GM03348 (cell line): Measurements from ENCODE around the gene ABLIM1.

Experiments used
- DNase-seq: peaks from one replicate; pipeline ENCODE4 v3.0.0; 2012; ENCODE audit warnings: low spot score

ABLIM1 gene

GRCh38 chr10:114577133-114577532 is 80.9 kb downstream of the ABLIM1 start:
- peak; percentile 70 for DNase-seq

DNA sequence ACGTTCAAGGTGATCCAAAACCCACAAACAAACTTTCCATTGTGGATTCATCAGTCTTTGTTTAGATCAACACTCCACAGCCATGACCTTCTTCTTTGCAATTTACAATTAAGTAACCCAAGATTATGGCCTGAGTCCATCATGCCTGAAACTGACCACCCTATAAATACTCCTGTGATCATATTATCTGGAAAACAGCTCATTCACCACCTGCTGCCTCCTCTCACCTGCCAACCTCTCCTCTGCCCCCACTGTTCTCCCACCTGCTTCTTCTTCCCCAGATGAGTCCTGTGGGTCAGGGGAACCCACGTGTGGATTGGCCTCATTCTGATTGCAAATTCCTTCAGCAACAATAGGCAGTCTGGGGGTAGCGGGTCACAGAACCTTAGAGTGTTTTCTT is 81.4 kb downstream of the ABLIM1 start:
- no peak for DNase-seq

GRCh38 chr10:114576132-114576487 is 82.0 kb downstream of the ABLIM1 start:
- DNase-seq = no peak

- no peak for DNase-seq
Measured at GRCh38 chr10:114575417-114576131, 82.5 kb downstream of the ABLIM1 start.

- no peak for DNase-seq
Measured at GRCh38 chr10:114573330-114574045, 84.6 kb downstream of the ABLIM1 start.

DNA sequence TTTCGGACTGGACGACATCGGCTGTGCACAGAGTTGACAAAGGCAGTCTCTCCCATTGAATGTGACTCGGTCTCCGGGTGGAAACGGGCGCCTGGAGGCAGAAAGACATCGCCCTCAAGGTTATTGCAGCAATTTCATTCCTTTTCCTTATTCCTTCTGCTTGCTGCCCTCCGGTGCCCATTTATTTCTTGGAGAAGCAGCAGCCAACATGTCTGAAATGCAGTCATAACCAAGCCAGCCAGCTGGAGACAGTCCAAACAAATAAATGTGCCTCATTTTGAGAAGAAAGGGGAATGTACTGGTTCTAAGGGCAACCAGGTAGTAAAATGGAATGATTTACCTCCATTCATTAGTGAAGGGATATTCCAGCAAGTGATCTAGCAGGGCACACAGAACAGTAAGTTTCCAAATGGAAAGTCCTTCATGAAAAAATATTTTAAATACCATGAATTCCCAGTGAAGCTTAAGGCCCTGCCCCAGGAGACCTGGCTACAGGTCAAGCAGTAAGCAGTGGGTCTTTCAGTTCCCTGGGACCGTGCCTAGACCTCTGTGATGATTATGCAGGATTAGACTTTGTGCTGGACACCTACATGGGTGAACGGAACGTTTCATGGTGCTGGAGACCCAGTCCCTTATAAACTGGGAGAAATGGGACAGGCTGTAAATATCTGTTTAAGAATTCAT is 86.6 kb downstream of the ABLIM1 start:
- no peak for DNase-seq

DNA sequence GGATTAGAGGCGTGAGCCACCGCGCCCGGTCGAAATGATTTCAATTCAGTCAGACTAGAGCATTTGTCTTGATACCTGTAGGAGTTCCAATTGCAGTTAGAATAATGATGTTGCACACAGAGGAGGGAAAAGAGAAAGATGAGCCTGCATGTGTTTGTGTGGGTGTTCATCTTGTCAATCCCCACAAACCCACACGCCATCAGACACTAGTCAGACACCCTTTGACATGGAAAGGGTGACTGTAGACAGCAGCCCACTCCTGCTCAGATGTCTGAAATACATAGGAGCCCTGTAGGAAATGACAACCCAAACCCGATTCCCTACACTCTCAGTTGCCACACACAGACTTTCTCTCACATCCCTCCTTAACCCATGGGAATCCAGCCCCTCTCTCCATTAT is 92.0 kb downstream of the ABLIM1 start:
- no peak for DNase-seq

- peak; percentile 50 for DNase-seq
Measured at GRCh38 chr10:114565066-114565465, 93.0 kb downstream of the ABLIM1 start.

DNA sequence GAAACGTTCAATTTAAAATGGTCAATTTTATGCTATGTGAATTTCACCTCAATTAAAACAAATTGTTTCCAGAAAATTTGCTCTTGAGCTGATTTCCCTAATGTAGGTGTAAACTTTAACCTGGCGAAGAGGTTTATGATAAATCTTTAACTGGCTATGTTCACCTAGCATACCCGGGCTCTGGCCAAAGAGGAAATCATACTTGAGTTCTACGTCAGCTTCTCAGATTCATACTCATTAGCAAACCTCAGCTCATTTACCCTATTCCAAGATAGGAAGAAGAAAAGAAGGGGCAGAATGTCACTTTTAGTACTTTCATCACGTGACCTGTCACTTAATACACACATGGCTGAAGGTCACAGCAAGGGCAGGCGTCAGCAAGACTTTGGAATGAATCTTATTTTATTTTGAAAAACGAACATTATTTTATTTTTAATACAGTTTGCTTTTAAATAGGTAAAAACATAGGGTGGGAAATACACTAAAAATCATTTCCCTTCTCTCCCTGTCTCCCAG is 97.0 kb downstream of the ABLIM1 start:
- no peak for DNase-seq

DNA sequence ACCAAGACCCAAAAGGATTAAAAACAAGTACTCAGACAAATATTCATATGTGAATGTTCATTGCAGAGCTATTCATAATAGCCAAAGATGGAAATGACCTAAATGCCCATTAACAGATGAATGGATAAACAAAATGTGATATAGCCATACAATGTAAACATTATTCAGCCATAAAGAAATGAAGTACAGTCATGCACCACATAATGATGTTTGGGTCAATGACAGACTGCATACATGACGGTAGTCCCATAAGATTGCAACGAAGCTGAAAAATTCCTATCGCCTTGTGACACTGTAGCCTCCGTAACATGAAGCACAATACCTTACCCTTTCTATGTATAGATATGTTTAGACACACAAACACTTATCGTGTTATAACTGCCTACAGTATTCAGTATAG is 97.9 kb downstream of the ABLIM1 start:
- DNase-seq = no peak

GRCh38 chr10:114559636-114560035 is 98.4 kb downstream of the ABLIM1 start:
- no peak for DNase-seq

- no peak for DNase-seq
Measured at GRCh38 chr10:114557854-114558253, 100.2 kb downstream of the ABLIM1 start.

- DNase-seq = no peak
Measured at GRCh38 chr10:114556236-114557122, 101.6 kb downstream of the ABLIM1 start.

DNA sequence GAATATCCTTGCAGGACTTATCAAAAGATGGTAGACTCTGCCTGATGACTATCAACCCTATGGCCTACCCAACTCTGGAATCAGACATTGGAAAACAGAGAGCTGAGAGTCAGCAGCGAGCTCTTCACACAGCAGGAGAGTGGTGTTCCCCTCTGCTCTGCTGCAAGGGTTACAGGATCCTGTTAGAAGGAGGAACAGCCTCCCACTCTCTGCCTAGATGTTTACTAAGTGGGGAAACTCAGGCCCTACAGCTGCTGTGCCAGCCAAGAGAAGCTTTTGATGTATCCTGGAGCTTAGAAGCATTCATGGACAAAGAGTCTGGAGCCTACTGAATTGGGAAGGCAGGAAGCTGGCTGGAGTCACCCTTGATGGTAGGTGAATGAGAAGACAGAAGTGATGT is 104.6 kb downstream of the ABLIM1 start:
- no peak for DNase-seq

GRCh38 chr10:114552050-114552449 is 106.0 kb downstream of the ABLIM1 start:
- no peak for DNase-seq

- no peak for DNase-seq
Measured at GRCh38 chr10:114551636-114551972, 106.5 kb downstream of the ABLIM1 start.

- peak; percentile 49 for DNase-seq
Measured at GRCh38 chr10:114550756-114551635, 107.1 kb downstream of the ABLIM1 start.

DNA sequence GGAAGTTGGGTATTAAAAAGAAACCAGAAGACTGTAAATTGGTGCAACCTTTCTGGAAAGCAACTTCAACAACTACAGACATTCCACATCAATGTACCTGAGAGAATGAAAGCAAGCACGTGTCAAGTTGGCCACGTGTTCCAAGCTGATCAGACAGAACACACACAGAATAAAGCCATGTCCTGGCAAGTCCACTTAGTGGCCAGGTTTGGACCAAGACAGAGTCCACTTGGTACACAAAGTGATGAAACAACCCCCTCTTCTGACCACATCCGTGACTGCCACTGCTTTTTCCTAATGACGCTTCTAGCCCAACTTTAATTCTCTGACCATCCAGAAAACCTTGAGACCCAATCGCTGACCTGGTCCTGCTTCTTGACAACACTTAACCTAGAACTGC is 109.4 kb downstream of the ABLIM1 start:
- DNase-seq = peak; percentile 50

DNA sequence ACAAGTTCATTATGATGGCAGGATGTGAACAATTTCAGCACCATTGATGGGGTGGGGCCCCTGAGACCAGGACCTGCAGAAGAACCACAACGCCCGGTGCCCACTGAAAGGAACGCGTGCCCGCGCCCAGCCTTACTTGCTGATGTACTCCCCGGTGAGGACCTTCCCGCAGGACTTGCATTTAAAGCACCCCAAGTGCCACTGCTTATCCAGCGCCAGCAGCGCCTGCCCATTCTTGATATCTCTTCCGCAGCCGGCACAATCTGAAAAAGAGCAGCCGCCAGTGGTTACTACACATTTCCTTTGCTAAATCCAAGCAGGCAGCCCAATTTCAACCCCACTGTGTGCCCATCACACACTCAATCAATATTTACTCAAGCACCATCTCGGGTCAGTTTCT is 110.6 kb downstream of the ABLIM1 start:
- DNase-seq = no peak

GRCh38 chr10:114547056-114547455 is 111.0 kb downstream of the ABLIM1 start:
- no peak for DNase-seq

DNA sequence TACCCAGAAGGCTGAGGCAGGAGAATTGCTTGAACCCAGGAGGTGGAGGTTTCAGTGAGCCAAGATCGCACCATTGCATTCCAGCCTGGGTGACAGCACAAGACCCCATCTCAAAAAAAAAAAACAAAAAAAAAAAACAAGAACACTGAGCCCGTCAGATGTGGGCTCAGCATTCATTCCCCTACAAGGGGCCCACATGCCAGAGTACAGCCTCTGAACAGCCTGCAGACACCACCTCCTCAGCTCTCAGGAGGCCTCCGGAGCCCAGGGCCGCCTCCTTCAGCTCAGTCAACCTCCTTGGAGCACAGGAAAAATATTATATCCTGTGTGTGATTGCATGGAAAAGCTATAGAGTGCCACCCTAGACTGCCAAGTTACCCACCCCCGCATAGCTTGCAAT is 112.3 kb downstream of the ABLIM1 start:
- DNase-seq = no peak
